ENCODE data around the gene BCL2L15. TPM values are rescaled to one million over a fixed set of nuclear protein-coding genes. Genes with fewer than 3 reads are reported as not detected.

Gene BCL2L15
- total and polyA plus RNA-seq, 2 of the 8 experiments (the other 6 are each of a cell fraction or from before 2014, with no cell fraction given), result 0.32 to 0.36 TPM

DNA sequence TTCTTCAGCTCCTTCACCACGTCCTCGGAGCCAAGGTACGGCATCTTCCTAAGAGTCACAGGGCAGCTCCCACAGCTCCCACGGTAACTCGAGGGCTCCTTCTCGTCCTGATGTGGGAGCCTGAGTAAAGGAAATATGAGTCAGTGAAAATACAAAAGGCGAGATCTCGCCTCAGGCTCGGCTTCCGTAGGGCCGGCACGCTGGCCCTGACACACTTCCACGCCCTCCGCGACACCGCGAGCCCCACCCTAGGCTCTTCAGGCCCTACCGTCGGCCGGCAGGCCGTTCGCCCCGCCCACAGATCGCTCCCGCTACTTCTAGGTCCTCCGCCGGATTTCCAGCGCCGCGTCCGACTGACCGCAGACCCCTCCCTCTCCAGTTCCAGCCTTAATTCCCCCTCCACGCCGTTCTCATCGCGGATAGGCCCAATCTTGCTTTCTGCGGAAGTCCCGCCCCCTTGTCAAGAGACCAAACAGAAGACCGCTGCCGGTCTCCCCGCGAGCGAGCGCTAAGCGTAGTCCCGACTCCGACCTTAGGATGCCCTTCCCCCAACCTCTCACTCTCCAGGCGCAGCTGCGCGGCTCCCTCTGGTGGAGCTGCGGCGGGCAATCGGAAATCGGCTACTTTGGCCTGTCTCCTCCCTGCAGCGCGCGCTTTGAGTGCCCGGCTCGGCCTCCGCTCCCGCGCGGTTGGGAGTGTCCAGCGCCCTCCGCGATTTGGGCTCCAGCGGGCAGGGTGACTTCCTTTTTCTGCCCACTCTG, 17.5 kb upstream of the BCL2L15 start, which contains the start of the genes AP4B1 and DCLRE1B (continued):
- TF ChIP-seq, protein P1, sequence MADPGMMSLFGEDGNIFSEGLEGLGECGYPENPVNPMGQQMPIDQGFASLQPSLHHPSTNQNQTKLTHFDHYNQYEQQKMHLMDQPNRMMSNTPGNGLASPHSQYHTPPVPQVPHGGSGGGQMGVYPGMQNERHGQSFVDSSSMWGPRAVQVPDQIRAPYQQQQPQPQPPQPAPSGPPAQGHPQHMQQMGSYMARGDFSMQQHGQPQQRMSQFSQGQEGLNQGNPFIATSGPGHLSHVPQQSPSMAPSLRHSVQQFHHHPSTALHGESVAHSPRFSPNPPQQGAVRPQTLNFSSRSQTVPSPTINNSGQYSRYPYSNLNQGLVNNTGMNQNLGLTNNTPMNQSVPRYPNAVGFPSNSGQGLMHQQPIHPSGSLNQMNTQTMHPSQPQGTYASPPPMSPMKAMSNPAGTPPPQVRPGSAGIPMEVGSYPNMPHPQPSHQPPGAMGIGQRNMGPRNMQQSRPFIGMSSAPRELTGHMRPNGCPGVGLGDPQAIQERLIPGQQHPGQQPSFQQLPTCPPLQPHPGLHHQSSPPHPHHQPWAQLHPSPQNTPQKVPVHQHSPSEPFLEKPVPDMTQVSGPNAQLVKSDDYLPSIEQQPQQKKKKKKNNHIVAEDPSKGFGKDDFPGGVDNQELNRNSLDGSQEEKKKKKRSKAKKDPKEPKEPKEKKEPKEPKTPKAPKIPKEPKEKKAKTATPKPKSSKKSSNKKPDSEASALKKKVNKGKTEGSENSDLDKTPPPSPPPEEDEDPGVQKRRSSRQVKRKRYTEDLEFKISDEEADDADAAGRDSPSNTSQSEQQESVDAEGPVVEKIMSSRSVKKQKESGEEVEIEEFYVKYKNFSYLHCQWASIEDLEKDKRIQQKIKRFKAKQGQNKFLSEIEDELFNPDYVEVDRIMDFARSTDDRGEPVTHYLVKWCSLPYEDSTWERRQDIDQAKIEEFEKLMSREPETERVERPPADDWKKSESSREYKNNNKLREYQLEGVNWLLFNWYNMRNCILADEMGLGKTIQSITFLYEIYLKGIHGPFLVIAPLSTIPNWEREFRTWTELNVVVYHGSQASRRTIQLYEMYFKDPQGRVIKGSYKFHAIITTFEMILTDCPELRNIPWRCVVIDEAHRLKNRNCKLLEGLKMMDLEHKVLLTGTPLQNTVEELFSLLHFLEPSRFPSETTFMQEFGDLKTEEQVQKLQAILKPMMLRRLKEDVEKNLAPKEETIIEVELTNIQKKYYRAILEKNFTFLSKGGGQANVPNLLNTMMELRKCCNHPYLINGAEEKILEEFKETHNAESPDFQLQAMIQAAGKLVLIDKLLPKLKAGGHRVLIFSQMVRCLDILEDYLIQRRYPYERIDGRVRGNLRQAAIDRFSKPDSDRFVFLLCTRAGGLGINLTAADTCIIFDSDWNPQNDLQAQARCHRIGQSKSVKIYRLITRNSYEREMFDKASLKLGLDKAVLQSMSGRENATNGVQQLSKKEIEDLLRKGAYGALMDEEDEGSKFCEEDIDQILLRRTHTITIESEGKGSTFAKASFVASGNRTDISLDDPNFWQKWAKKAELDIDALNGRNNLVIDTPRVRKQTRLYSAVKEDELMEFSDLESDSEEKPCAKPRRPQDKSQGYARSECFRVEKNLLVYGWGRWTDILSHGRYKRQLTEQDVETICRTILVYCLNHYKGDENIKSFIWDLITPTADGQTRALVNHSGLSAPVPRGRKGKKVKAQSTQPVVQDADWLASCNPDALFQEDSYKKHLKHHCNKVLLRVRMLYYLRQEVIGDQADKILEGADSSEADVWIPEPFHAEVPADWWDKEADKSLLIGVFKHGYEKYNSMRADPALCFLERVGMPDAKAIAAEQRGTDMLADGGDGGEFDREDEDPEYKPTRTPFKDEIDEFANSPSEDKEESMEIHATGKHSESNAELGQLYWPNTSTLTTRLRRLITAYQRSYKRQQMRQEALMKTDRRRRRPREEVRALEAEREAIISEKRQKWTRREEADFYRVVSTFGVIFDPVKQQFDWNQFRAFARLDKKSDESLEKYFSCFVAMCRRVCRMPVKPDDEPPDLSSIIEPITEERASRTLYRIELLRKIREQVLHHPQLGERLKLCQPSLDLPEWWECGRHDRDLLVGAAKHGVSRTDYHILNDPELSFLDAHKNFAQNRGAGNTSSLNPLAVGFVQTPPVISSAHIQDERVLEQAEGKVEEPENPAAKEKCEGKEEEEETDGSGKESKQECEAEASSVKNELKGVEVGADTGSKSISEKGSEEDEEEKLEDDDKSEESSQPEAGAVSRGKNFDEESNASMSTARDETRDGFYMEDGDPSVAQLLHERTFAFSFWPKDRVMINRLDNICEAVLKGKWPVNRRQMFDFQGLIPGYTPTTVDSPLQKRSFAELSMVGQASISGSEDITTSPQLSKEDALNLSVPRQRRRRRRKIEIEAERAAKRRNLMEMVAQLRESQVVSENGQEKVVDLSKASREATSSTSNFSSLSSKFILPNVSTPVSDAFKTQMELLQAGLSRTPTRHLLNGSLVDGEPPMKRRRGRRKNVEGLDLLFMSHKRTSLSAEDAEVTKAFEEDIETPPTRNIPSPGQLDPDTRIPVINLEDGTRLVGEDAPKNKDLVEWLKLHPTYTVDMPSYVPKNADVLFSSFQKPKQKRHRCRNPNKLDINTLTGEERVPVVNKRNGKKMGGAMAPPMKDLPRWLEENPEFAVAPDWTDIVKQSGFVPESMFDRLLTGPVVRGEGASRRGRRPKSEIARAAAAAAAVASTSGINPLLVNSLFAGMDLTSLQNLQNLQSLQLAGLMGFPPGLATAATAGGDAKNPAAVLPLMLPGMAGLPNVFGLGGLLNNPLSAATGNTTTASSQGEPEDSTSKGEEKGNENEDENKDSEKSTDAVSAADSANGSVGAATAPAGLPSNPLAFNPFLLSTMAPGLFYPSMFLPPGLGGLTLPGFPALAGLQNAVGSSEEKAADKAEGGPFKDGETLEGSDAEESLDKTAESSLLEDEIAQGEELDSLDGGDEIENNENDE (IDR thresholded peaks at IDR 0.05; ENCODE audit: insufficient replicate concordance, low read length), result no peak
- TF ChIP-seq, protein P2, sequence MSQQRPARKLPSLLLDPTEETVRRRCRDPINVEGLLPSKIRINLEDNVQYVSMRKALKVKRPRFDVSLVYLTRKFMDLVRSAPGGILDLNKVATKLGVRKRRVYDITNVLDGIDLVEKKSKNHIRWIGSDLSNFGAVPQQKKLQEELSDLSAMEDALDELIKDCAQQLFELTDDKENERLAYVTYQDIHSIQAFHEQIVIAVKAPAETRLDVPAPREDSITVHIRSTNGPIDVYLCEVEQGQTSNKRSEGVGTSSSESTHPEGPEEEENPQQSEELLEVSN (IDR thresholded peaks at IDR 0.05), result no peak
- TF ChIP-seq JUN (IDR thresholded peaks at IDR 0.05; ENCODE audit: low read depth, low read length) (no peak), RBBP5 (IDR thresholded peaks at IDR 0.05; ENCODE audit: borderline replicate concordance, low read depth, low read length) (peak; percentile 97), KDM1A (IDR thresholded peaks at IDR 0.05; ENCODE audit: borderline replicate concordance, low read length) (peak; percentile 11; the same call in 1 of the 2 replicates)
- TF ChIP-seq, protein P3, sequence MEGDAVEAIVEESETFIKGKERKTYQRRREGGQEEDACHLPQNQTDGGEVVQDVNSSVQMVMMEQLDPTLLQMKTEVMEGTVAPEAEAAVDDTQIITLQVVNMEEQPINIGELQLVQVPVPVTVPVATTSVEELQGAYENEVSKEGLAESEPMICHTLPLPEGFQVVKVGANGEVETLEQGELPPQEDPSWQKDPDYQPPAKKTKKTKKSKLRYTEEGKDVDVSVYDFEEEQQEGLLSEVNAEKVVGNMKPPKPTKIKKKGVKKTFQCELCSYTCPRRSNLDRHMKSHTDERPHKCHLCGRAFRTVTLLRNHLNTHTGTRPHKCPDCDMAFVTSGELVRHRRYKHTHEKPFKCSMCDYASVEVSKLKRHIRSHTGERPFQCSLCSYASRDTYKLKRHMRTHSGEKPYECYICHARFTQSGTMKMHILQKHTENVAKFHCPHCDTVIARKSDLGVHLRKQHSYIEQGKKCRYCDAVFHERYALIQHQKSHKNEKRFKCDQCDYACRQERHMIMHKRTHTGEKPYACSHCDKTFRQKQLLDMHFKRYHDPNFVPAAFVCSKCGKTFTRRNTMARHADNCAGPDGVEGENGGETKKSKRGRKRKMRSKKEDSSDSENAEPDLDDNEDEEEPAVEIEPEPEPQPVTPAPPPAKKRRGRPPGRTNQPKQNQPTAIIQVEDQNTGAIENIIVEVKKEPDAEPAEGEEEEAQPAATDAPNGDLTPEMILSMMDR (IDR thresholded peaks at IDR 0.05; ENCODE audit: control extremely low read depth in 1 of 3, insufficient read depth in 1 of 3, low read depth in 1 of 3, low read length in 3 of 3), result peak; percentile 32 to 47 (median 39); a peak in 2 of 4 replicates
